ENCODE results near the gene PCDHGB3.

DNA sequence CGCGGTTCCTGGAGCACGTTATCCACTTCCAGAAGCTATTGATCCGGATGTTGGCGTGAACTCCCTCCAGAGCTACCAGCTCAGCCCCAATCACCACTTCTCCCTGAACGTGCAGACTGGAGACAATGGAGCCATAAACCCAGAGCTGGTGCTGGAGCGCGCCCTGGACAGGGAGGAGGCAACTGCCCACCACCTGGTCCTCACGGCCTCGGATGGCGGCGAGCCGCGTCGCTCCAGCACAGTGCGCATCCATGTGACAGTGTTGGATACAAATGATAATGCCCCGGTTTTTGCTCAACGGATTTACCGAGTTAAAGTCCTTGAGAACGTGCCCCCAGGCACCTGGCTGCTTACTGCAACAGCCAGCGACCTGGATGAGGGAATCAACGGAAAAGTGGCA lies 33.3 kb downstream of the PCDHGB3 start:
- TF ChIP-seq POLR2A (IDR thresholded peaks at IDR 0.05), result no peak
- TF ChIP-seq, protein P1, sequence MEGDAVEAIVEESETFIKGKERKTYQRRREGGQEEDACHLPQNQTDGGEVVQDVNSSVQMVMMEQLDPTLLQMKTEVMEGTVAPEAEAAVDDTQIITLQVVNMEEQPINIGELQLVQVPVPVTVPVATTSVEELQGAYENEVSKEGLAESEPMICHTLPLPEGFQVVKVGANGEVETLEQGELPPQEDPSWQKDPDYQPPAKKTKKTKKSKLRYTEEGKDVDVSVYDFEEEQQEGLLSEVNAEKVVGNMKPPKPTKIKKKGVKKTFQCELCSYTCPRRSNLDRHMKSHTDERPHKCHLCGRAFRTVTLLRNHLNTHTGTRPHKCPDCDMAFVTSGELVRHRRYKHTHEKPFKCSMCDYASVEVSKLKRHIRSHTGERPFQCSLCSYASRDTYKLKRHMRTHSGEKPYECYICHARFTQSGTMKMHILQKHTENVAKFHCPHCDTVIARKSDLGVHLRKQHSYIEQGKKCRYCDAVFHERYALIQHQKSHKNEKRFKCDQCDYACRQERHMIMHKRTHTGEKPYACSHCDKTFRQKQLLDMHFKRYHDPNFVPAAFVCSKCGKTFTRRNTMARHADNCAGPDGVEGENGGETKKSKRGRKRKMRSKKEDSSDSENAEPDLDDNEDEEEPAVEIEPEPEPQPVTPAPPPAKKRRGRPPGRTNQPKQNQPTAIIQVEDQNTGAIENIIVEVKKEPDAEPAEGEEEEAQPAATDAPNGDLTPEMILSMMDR (IDR thresholded peaks at IDR 0.05), result no peak
